H1 (cell line): ENCODE measurements around the gene ADCY3. TPM values are rescaled to one million over a fixed set of nuclear protein-coding genes. Genes with fewer than 3 reads are reported as not detected.

Source experiments
- CTCF ChIA-PET: fragments of 300-600 bp; sonication (Branson Sonifier 250); formaldehyde crosslinking; loops from one replicate; lab custom pipeline; 2021; ENCODE audit not compliant: partially characterized antibody; lab: Charles Lee
- POLR2A ChIA-PET: fragments of 300-600 bp; sonication (Branson Sonifier 250); formaldehyde crosslinking; loops from one replicate; lab custom pipeline; 2021; ENCODE audit warnings: inconsistent platforms; ENCODE audit not compliant: partially characterized antibody; lab: Charles Lee
- DNase-seq, 2 experiments: peaks; one replicate each; pipeline versions ENCODE4 v3.0.0 to v3.0.0-alpha.2; 2010 to 2022; ENCODE audit warnings: low spot score in 2 of 2, low read depth in 1 of 2, mixed read lengths in 1 of 2
- FAIRE-seq: peaks from 2 replicates; lab custom pipeline; 2011; peaks lifted over from hg19 to GRCh38; lab: Jason Lieb, UNC
- H2AFZ ChIP-seq: 2 replicates; pipeline ENCODE4 v1.8.1; 2012; ENCODE audit warnings: low read length, inconsistent platforms
- H2AK5ac ChIP-seq: 2 replicates; pipeline ENCODE4 v1.6.1; 2013; ENCODE audit warnings: low read depth, low read length
- H2BK120ac ChIP-seq: replicated peaks from 2 replicates; pipeline ENCODE3; 2013; ENCODE audit warnings: low read depth, low read length, inconsistent platforms
- H2BK12ac ChIP-seq: 2 replicates; pipeline ENCODE4 v1.6.1; 2013; ENCODE audit warnings: low read depth, low read length
- H2BK15ac ChIP-seq: 2 replicates; pipeline ENCODE4 v1.6.1; 2013; ENCODE audit warnings: low read length
- H2BK20ac ChIP-seq: 2 replicates; pipeline ENCODE4 v1.6.1; 2013; ENCODE audit warnings: low read length
- H2BK5ac ChIP-seq: 2 replicates; pipeline ENCODE4 v1.6.1; 2013; ENCODE audit warnings: low read depth, low read length
- H3K14ac ChIP-seq: 2 replicates; pipeline ENCODE4 v1.6.1; 2013; ENCODE audit warnings: inconsistent platforms; ENCODE audit not compliant: insufficient read length
- H3K18ac ChIP-seq: 2 replicates; pipeline ENCODE4 v1.6.1; 2013; ENCODE audit warnings: low read length; ENCODE audit errors: extremely low read depth
- H3K23ac ChIP-seq: 2 replicates; pipeline ENCODE4 v1.6.1; 2013; ENCODE audit warnings: inconsistent platforms; ENCODE audit not compliant: insufficient read length
- H3K23me2 ChIP-seq: 2 replicates; pipeline ENCODE4 v1.6.1; 2013; ENCODE audit warnings: low read depth, low read length
- H3K27ac ChIP-seq: 2 replicates; pipeline ENCODE4 v1.6.1; 2011; ENCODE audit warnings: low read depth, low read length, inconsistent platforms
- H3K27me3 ChIP-seq, 4 experiments: replicated peaks in 1 of 4; 1 replicate in 1 of 4; 2 replicates in 3 of 4; pipeline versions ENCODE4 v1.6.1 to v1.8.1; 2011 to 2013; ENCODE audit warnings: low read length in 3 of 4, mild to moderate bottlenecking in 3 of 4, inconsistent platforms in 2 of 4, mixed read lengths in 2 of 4, moderate library complexity in 1 of 4; ENCODE audit not compliant: control insufficient read depth in 3 of 4, insufficient read depth in 3 of 4; ENCODE audit errors: extremely low read depth in 1 of 4
- H3K36me3 ChIP-seq, 4 experiments: 2 replicates each; pipeline versions ENCODE4 v1.6.1 to v1.8.1; 2011 to 2013; ENCODE audit warnings: mild to moderate bottlenecking in 4 of 4, low read length in 3 of 4, moderate library complexity in 2 of 4, control low read depth in 1 of 4, inconsistent platforms in 1 of 4; ENCODE audit not compliant: insufficient read depth in 4 of 4, control insufficient read depth in 2 of 4
- H3K4ac ChIP-seq: replicated peaks from 2 replicates; pipeline ENCODE3; 2013; ENCODE audit warnings: low read length, low read depth, mixed read lengths, inconsistent platforms; ENCODE audit not compliant: insufficient read length
- H3K4me1 ChIP-seq, 4 experiments: replicated peaks in 1 of 4; 1 replicate in 1 of 4; 2 replicates in 3 of 4; pipeline versions ENCODE4 v1.6.1 to v1.8.1; 2011 to 2013; ENCODE audit warnings: low read length in 3 of 4, inconsistent platforms in 2 of 4, mixed read lengths in 1 of 4; ENCODE audit not compliant: insufficient read depth in 4 of 4, control insufficient read depth in 3 of 4
- H3K4me2 ChIP-seq, 2 experiments: 2 replicates each; pipeline versions ENCODE4 v1.6.1 to v1.8.1; 2011 to 2013; ENCODE audit warnings: low read depth in 2 of 2, low read length in 2 of 2, control low read depth in 1 of 2, inconsistent platforms in 1 of 2, mild to moderate bottlenecking in 1 of 2; ENCODE audit not compliant: insufficient read depth in 1 of 2
- H3K4me3 ChIP-seq, 4 experiments: fragments of 200-600, 300-600 bp in 1 of 4; sonication (generic), shearing (Covaris generic), sonication (Bioruptor Twin) in 1 of 4; 2 replicates each; pipeline versions ENCODE4 v1.5.1 to v1.8.1; 2011 to 2016; ENCODE audit warnings: low read length in 4 of 4, low read depth in 3 of 4, control low read depth in 2 of 4, inconsistent platforms in 2 of 4, mild to moderate bottlenecking in 2 of 4, mixed read lengths in 1 of 4, moderate library complexity in 1 of 4; ENCODE audit not compliant: insufficient read depth in 2 of 4; ENCODE audit errors: extremely low read depth in 1 of 4
- H3K56ac ChIP-seq: replicated peaks from 2 replicates; pipeline ENCODE3; 2013; ENCODE audit warnings: low read depth, mild to moderate bottlenecking, mixed read lengths, low read length, inconsistent platforms; ENCODE audit not compliant: insufficient read length
- H3K79me1 ChIP-seq: 2 replicates; pipeline ENCODE4 v1.6.1; 2013; ENCODE audit warnings: low read depth, low read length, control low read depth
- H3K79me2 ChIP-seq, 2 experiments: 2 replicates each; pipeline versions ENCODE4 v1.6.1 to v1.8.1; 2012 to 2013; ENCODE audit warnings: low read length in 2 of 2, mild to moderate bottlenecking in 2 of 2, inconsistent platforms in 1 of 2; ENCODE audit not compliant: insufficient read depth in 2 of 2, control insufficient read depth in 1 of 2
- H3K9ac ChIP-seq, 4 experiments: replicated peaks in 1 of 4; 1 replicate in 1 of 4; 2 replicates in 3 of 4; pipeline versions ENCODE4 v1.6.1 to v1.8.1; 2011 to 2013; ENCODE audit warnings: low read depth in 3 of 4, low read length in 3 of 4, control low read depth in 2 of 4, mild to moderate bottlenecking in 2 of 4, moderate library complexity in 2 of 4, inconsistent platforms in 1 of 4; ENCODE audit errors: extremely low read depth in 1 of 4
- H3K9me3 ChIP-seq, 2 experiments: 2 replicates each; pipeline versions ENCODE4 v1.6.1 to v1.8.1; 2012 to 2013; ENCODE audit warnings: mild to moderate bottlenecking in 2 of 2, moderate library complexity in 2 of 2, control low read depth in 1 of 2, inconsistent platforms in 1 of 2, low read depth in 1 of 2, low read length in 1 of 2, mixed read lengths in 1 of 2; ENCODE audit not compliant: insufficient read depth in 2 of 2
- H4K20me1 ChIP-seq, 2 experiments: replicated peaks in 1 of 2; 2 replicates each; pipeline versions ENCODE3 to v1.8.1; 2011 to 2013; ENCODE audit warnings: inconsistent platforms in 2 of 2, low read length in 2 of 2, mild to moderate bottlenecking in 1 of 2; ENCODE audit not compliant: insufficient read depth in 2 of 2, control insufficient read depth in 1 of 2
- H4K5ac ChIP-seq: 2 replicates; pipeline ENCODE4 v1.6.1; 2013; ENCODE audit warnings: low read length, low read depth, mixed read lengths, inconsistent platforms; ENCODE audit not compliant: insufficient read length
- H4K8ac ChIP-seq: 2 replicates; pipeline ENCODE4 v1.8.0; 2013; ENCODE audit warnings: mild to moderate bottlenecking, moderate library complexity, low read length, inconsistent platforms; ENCODE audit not compliant: insufficient read depth; ENCODE audit errors: extremely low read depth
- H4K91ac ChIP-seq: replicated peaks from 2 replicates; pipeline ENCODE3; 2013; ENCODE audit warnings: low read length, mixed read lengths, inconsistent platforms; ENCODE audit not compliant: insufficient read length
- KDM1A ChIP-seq: fragments of 200-600, 300-600 bp; sonication (generic); IDR thresholded peaks from 2 replicates; pipeline ENCODE4 v1.7.1; 2016; ENCODE audit warnings: mild to moderate bottlenecking, low read length, borderline replicate concordance
- PHF8 ChIP-seq: fragments of 200-600 bp; sonication (generic); conservative IDR thresholded peaks from 2 replicates; pipeline ENCODE4 v1.7.1; 2012; ENCODE audit warnings: low read depth, mild to moderate bottlenecking, inconsistent platforms, low read length, moderate library complexity
- RAD21 ChIP-seq, 2 experiments: IDR thresholded peaks in 1 of 2; conservative IDR thresholded peaks in 1 of 2; 2 replicates each; pipeline ENCODE4 v1.6.1; 2011; ENCODE audit warnings: low read depth in 2 of 2, low read length in 2 of 2, improper control_type of control experiment in 1 of 2, inconsistent platforms in 1 of 2, mild to moderate bottlenecking in 1 of 2, moderate library complexity in 1 of 2
- RBBP5 ChIP-seq: IDR thresholded peaks from 2 replicates; pipeline ENCODE4 v1.7.1; 2012; ENCODE audit warnings: low read depth, mild to moderate bottlenecking, inconsistent platforms, low read length, moderate library complexity, borderline replicate concordance
- YY1 ChIP-seq: IDR thresholded peaks from 2 replicates; pipeline ENCODE4 v1.6.1; 2011; ENCODE audit warnings: low read depth, mild to moderate bottlenecking, low read length
- whole genome bisulfite sequencing, 2 experiments: shearing (Covaris generic) in 1 of 2; methylation state at CpG; one replicate each; pipeline versions ENCODE4 v1.1.6 to v1.1.7; 2013 to 2015; ENCODE audit warnings: low lambda C conversion rate in 2 of 2, mixed read lengths in 2 of 2, inconsistent platforms in 1 of 2, low coverage in 1 of 2, missing lambda C conversion rate in 1 of 2; ENCODE audit not compliant: insufficient replicate concordance in 2 of 2, insufficient coverage in 1 of 2, insufficient read length in 1 of 2; ENCODE audit errors: extremely low coverage in 1 of 2, missing lambda C conversion rate in 1 of 2; 5-methylcytosine and 5-hydroxymethylcytosine counted together
- polyA plus RNA-seq, 7 experiments: library from polyadenylated mRNA; depleted of rRNA in 3 of 7; stranded (reverse) in 5 of 7; unstranded in 2 of 7; fragments of >200 nt in 5 of 7; fragments of 200-250 nt in 2 of 7; gene quantifications; 1 replicate in 5 of 7; 2 replicates in 1 of 7; 4 replicates in 1 of 7; pipeline versions ENCODE4 v1.2.1 to v1.2.3, GENCODE V29; 2011 to 2013; ENCODE audit warnings: missing spikeins in 2 of 7, mixed read lengths in 2 of 7
- total RNA-seq: library from RNA; stranded (reverse); fragmentation: NEBNext Ultra II Directional; extraction: Animal tissue kit (Norgen Biotek cat#: 25700); gene quantifications from 2 replicates; pipeline ENCODE4 v1.2.1, GENCODE V29; 2021
- TF ChIP-seq, protein P1 (sequence below), 3 experiments: IDR thresholded peaks; 1 replicate in 2 of 3; 2 replicates in 1 of 3; pipeline versions ENCODE4 v1.5.1 to v1.6.1; 2011; ENCODE audit warnings: low read length in 3 of 3, mild to moderate bottlenecking in 3 of 3, inconsistent platforms in 2 of 3, low read depth in 1 of 3, moderate library complexity in 1 of 3; ENCODE audit not compliant: insufficient read depth in 1 of 3; ENCODE audit errors: control extremely low read depth in 1 of 3

ADCY3 gene
- total and polyA plus RNA-seq, 2 of the 8 experiments (the other 6 are each of a cell fraction or from before 2014, with no cell fraction given): 45.1 to 52.9 TPM

DNA sequence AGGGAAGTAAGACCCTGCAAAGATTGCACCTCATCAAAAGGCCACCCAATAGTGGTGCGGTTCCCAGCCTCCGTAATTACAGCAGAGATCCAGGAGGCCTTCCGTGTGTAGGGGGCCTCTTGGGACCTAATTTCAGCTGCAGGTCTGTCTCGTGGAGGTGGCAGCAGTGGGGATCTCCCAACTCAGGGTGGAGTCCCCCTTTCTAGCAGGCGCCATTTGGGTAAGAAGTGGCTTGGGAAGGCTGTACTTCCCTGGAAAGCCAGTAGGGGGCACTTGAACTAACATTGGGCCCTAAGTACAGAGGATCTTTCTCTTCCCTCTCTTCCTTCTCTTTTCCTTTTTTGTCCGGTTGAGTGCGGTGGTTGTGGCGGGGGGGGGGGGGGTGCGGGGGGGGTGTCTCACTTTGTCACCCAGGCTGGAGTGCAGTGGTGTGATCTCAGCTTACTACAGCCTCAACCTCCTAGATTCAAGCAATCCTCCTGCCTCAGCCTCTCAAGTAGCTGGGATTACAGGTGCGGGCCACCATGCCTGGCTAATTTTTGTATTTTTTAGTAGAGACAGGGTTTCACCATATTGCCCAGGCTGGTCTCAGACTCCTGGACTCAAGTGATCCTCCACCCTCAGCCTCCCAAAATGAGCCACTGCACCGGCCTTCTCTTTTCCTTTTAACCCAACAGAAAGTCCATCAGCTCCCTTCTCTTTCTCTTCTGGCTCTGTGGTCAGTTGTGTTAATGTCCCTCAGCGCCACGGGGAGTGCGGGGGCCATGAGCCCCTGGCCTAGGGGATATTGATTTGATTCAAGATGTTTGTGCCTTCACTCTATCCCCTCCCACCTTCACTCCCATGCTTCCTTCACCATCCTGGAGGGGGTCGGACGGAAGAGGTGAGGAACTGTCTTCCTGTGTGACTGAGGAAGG is 94.8 kb downstream of the ADCY3 start:
- Histone ChIP-seq H3K14ac (no peak overlapping the region), H2BK20ac (0 out of 2 replicates have a peak overlapping the region, but pooled peaks have one; percentile 55), H4K8ac (no peak overlapping the region), H2BK5ac (no peak overlapping the region), H4K5ac (no peak overlapping the region), H3K27me3 (no peaks in the 10 kb centered on the region), H3K9me3 (0 out of 4 replicates have a peak, but pooled peaks cover 0 to 3% of the 10 kb centered on the region in 2 experiments), H3K4me3 (no peak overlapping the region), H3K79me2 (no peaks in the 10 kb centered on the region), H3K4me2 (no peak overlapping the region), H3K4me1 (peaks cover 15 to 35% (median 25%) of the 10 kb centered on the region in 4 experiments), H3K9ac (no peak overlapping the region), H4K91ac (no peak overlapping the region), H3K23me2 (peaks cover 3% of the 10 kb centered on the region; the same call in 1 of the 2 replicates), H2BK12ac (no peak overlapping the region), H3K79me1 (peaks cover 3% of the 10 kb centered on the region; the same call in 1 of the 2 replicates), H3K36me3 (peaks cover 4 to 31% (median 24%) of the 10 kb centered on the region in 4 experiments), H4K20me1 (peaks cover 3% of the 10 kb centered on the region in 2 experiments), H3K56ac (no peak overlapping the region), H3K23ac (no peak overlapping the region), H2AFZ (no peak overlapping the region), H2AK5ac (no peak overlapping the region), H3K18ac (peak overlapping the region; percentile 3; the same call in 1 of the 2 replicates), H3K27ac (no peak overlapping the region), H3K4ac (peak overlapping the region; percentile 55), H2BK120ac (no peak overlapping the region), H2BK15ac (no peak overlapping the region)
- ChIA-PET POLR2A (interaction anchor here (0.8 to 3.0 kb wide), 2 partner anchors 10 to 29 kb away, joined by 3 to 13 read pairs; no protein-coding TSS in a partner anchor), CTCF (interaction anchor here (0.6 to 3.8 kb wide), 20 partner anchors 10 to 416 kb away, joined by 3 to 34 read pairs (median 4); no protein-coding TSS in a partner anchor)
- WGBS, 2 experiments: 94% methylated on average over 12 of the region's 16 CpGs; no CpG with 5 or more reads in 1 of the 2 experiments
- no peak for FAIRE-seq
- DNase-seq: peak in 1 of 2 experiments; percentile 57
- TF ChIP-seq PHF8 (no peak), RAD21 (IDR thresholded peaks at IDR 0.05 in 1 of 2, conservative IDR thresholded peaks at IDR 0.05 in 1 of 2; ENCODE audit: low read depth in 2 of 2, low read length in 2 of 2) (peak; percentile 13 to 20; a peak in 2 of 4 replicates), YY1 (no peak), RBBP5 (no peak), KDM1A (no peak)
- TF ChIP-seq, protein P1, sequence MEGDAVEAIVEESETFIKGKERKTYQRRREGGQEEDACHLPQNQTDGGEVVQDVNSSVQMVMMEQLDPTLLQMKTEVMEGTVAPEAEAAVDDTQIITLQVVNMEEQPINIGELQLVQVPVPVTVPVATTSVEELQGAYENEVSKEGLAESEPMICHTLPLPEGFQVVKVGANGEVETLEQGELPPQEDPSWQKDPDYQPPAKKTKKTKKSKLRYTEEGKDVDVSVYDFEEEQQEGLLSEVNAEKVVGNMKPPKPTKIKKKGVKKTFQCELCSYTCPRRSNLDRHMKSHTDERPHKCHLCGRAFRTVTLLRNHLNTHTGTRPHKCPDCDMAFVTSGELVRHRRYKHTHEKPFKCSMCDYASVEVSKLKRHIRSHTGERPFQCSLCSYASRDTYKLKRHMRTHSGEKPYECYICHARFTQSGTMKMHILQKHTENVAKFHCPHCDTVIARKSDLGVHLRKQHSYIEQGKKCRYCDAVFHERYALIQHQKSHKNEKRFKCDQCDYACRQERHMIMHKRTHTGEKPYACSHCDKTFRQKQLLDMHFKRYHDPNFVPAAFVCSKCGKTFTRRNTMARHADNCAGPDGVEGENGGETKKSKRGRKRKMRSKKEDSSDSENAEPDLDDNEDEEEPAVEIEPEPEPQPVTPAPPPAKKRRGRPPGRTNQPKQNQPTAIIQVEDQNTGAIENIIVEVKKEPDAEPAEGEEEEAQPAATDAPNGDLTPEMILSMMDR (IDR thresholded peaks at IDR 0.05; ENCODE audit: control extremely low read depth in 1 of 3, insufficient read depth in 1 of 3, low read depth in 1 of 3, low read length in 3 of 3): peak; percentile 20 to 66 (median 28); a peak in 3 of 4 replicates
